ENCODE results near the gene PHF13.
A peak's percentile ranks its signal among the peaks of the same experiment; 100 is the strongest.

PHF13 gene

DNA sequence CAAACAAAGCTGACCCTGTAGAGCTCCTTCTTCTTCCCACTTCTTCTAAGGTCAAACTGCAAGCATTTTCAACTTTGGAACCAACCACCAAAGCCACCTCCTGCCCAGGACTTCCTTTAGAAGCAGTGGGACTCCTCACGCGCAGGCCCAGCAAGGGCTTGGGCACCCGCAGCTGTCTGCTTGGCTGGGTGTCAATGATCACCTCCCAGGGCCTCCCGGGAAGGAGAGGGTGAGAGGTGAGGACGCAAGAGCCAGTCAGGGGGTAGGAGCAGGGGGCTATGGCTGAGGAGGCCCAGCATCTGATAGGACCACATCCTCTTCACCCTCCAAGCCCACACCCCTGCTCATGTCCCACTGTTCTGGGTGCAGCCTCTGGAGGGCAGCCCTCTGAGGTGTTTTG is 21.1 kb upstream of the PHF13 start:
- Histone ChIP-seq H3K27me3 (ENCODE audit: insufficient read depth, low read length) (no peaks in the 10 kb centered on the region), H3K27ac (ENCODE audit: low read depth, low read length, poor library complexity, severe bottlenecking) (peak overlapping the region; percentile 98), H3K9me2 (ENCODE audit: low read depth, low read length) (no peaks in the 10 kb centered on the region), H3F3A (ENCODE audit: insufficient read depth, low read length) (no peaks in the 10 kb centered on the region), H3K9ac (ENCODE audit: low read length) (no peak overlapping the region), H3K4me2 (ENCODE audit: low read length) (no peak overlapping the region), H3K4me1 (ENCODE audit: insufficient read depth, low read length, severe bottlenecking) (peaks cover 37% of the 10 kb centered on the region), H3K36me3 (ENCODE audit: insufficient read depth, low read length) (peaks cover 99% of the 10 kb centered on the region), H2AFZ (ENCODE audit: low read length) (no peak overlapping the region), H4K20me1 (ENCODE audit: insufficient read depth, low read length) (no peaks in the 10 kb centered on the region), H3K4me3 (ENCODE audit: low read depth, low read length, poor library complexity, severe bottlenecking) (no peak overlapping the region), H3K9me3 (ENCODE audit: low read length) (no peaks in the 10 kb centered on the region), H3K79me2 (ENCODE audit: insufficient read depth, low read length) (no peaks in the 10 kb centered on the region)
- no peak for TF ChIP-seq EZH2 (IDR thresholded peaks at IDR 0.05; ENCODE audit: borderline replicate concordance, low read length)
- TF ChIP-seq, protein P1, sequence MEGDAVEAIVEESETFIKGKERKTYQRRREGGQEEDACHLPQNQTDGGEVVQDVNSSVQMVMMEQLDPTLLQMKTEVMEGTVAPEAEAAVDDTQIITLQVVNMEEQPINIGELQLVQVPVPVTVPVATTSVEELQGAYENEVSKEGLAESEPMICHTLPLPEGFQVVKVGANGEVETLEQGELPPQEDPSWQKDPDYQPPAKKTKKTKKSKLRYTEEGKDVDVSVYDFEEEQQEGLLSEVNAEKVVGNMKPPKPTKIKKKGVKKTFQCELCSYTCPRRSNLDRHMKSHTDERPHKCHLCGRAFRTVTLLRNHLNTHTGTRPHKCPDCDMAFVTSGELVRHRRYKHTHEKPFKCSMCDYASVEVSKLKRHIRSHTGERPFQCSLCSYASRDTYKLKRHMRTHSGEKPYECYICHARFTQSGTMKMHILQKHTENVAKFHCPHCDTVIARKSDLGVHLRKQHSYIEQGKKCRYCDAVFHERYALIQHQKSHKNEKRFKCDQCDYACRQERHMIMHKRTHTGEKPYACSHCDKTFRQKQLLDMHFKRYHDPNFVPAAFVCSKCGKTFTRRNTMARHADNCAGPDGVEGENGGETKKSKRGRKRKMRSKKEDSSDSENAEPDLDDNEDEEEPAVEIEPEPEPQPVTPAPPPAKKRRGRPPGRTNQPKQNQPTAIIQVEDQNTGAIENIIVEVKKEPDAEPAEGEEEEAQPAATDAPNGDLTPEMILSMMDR (IDR thresholded peaks at IDR 0.05; ENCODE audit: low read length), result no peak

DNA sequence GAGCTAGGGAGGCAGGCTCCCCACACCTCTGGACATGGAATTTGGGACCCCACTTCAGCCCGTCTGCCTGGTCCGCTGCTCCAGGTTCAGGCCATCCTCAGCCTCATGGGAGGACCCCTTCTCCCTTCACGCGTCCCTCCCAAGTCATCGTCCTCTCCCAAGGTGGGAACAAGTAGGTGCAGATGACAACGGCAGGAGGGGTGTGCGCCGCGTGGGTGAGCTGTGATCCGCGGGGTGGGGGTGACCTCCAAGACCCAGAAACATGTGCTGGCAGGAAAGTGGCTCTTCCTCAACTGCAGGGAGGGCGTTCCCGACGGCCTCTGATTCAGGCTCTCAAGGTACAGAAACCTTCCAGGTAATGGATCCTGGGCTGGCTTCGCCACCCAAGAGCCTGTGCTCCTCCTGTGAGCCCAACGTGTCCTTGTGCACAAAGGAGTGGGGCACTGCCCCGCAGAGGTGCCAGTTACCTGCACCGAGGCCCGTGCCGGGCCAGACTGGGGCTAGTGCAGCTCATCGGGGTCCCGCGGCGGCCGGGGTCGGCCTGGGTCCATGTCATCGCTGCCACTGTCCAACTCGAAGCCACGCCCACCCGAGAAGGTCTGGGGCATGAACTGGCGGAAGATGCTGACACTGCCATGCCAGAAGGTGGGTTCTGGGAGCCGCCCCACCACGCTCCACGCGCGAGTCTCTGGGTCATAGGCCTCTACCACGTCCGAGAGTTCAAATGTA is 20.5 kb upstream of the PHF13 start:
- peaks cover 36% of the 10 kb centered on the region for H3K4me1 ChIP-seq (ENCODE audit: insufficient read depth, low read length, severe bottlenecking)
- no peaks in the 10 kb centered on the region for H3K79me2 ChIP-seq (ENCODE audit: insufficient read depth, low read length)
- H3K9me2 ChIP-seq (ENCODE audit: low read depth, low read length), result no peaks in the 10 kb centered on the region
- no peak overlapping the region for H3K4me2 ChIP-seq (ENCODE audit: low read length)
- H3K4me3 ChIP-seq (ENCODE audit: low read depth, low read length, poor library complexity, severe bottlenecking), result no peak overlapping the region
- TF ChIP-seq EZH2 (IDR thresholded peaks at IDR 0.05; ENCODE audit: borderline replicate concordance, low read length), result no peak
- TF ChIP-seq, protein P1 (IDR thresholded peaks at IDR 0.05; ENCODE audit: low read length), result no peak
- no peaks in the 10 kb centered on the region for H3K27me3 ChIP-seq (ENCODE audit: insufficient read depth, low read length)
- H3K36me3 ChIP-seq (ENCODE audit: insufficient read depth, low read length), result peaks cover 99% of the 10 kb centered on the region
- H3K9me3 ChIP-seq (ENCODE audit: low read length), result no peaks in the 10 kb centered on the region
- H3F3A ChIP-seq (ENCODE audit: insufficient read depth, low read length), result no peaks in the 10 kb centered on the region
- H3K27ac ChIP-seq (ENCODE audit: low read depth, low read length, poor library complexity, severe bottlenecking), result no peak overlapping the region
- H4K20me1 ChIP-seq (ENCODE audit: insufficient read depth, low read length), result no peaks in the 10 kb centered on the region
- no peak overlapping the region for H2AFZ ChIP-seq (ENCODE audit: low read length)
- no peak overlapping the region for H3K9ac ChIP-seq (ENCODE audit: low read length)

DNA sequence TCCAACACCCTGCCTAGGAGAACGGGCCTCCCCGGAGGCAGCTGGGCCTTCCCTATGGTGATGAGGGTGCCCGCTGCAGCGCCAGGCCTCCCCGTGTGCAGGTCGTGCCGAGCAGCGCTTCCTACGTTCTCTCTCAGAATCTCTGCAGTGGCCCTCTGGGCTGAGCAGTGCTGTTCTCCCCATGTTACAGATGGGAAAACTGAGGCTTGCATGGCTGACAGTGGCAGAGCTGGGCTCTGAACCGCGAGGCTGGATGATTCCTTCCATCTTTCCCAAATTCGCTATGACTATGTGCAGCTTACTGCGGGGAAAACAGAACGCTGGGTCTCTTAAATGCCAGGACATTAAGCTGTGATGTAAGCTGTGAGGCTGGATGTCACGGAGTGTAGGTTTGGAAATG is 19.7 kb upstream of the PHF13 start:
- no peaks in the 10 kb centered on the region for H4K20me1 ChIP-seq (ENCODE audit: insufficient read depth, low read length)
- no peaks in the 10 kb centered on the region for H3F3A ChIP-seq (ENCODE audit: insufficient read depth, low read length)
- H3K36me3 ChIP-seq (ENCODE audit: insufficient read depth, low read length), result peaks cover 97% of the 10 kb centered on the region
- H3K27ac ChIP-seq (ENCODE audit: low read depth, low read length, poor library complexity, severe bottlenecking), result no peak overlapping the region
- H3K27me3 ChIP-seq (ENCODE audit: insufficient read depth, low read length), result no peaks in the 10 kb centered on the region
- no peak overlapping the region for H3K9ac ChIP-seq (ENCODE audit: low read length)
- H3K4me3 ChIP-seq (ENCODE audit: low read depth, low read length, poor library complexity, severe bottlenecking), result no peak overlapping the region
- peaks cover 35% of the 10 kb centered on the region for H3K4me1 ChIP-seq (ENCODE audit: insufficient read depth, low read length, severe bottlenecking)
- H3K9me2 ChIP-seq (ENCODE audit: low read depth, low read length), result no peaks in the 10 kb centered on the region
- H2AFZ ChIP-seq (ENCODE audit: low read length), result no peak overlapping the region
- no peaks in the 10 kb centered on the region for H3K9me3 ChIP-seq (ENCODE audit: low read length)
- no peak overlapping the region for H3K4me2 ChIP-seq (ENCODE audit: low read length)
- H3K79me2 ChIP-seq (ENCODE audit: insufficient read depth, low read length), result peaks cover under 1% of the 10 kb centered on the region; the same call in 1 of the 2 replicates
- TF ChIP-seq, protein P1 (IDR thresholded peaks at IDR 0.05; ENCODE audit: low read length), result no peak
- TF ChIP-seq EZH2 (IDR thresholded peaks at IDR 0.05; ENCODE audit: borderline replicate concordance, low read length), result no peak

Data from OCI-LY1 (cell line).